Non-pigmented ciliary epithelial cell (primary cell): Measurements from ENCODE around the gene RERG.

Experiments
- DNase-seq: peaks from one replicate; pipeline ENCODE4 v3.0.0-alpha.2; 2010; ENCODE audit warnings: low read depth

Gene RERG

GRCh38 chr12:15186597-15186996, 34.6 kb downstream of the RERG start:
- DNase-seq = no peak

DNA sequence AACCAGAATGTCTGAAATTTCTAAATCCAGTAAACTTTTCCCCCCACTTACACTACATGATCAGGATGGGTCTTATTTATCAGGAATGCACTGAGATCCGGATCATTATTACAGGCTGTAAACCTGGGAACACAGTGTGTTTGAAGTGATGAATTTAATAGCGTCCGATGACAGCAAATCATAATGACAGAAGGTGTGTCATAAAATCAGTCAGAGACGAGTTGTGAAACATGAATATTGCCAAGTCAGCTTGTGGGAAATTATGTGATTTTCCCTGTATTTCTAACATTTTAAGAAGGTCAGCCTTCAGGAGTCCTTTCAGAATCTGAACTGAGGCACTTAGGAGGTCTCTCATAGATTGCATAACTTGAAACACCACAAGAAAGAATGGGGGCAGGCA, 36.7 kb downstream of the RERG start:
- no peak for DNase-seq

GRCh38 chr12:15183821-15184220, 37.4 kb downstream of the RERG start:
- no peak for DNase-seq

DNA sequence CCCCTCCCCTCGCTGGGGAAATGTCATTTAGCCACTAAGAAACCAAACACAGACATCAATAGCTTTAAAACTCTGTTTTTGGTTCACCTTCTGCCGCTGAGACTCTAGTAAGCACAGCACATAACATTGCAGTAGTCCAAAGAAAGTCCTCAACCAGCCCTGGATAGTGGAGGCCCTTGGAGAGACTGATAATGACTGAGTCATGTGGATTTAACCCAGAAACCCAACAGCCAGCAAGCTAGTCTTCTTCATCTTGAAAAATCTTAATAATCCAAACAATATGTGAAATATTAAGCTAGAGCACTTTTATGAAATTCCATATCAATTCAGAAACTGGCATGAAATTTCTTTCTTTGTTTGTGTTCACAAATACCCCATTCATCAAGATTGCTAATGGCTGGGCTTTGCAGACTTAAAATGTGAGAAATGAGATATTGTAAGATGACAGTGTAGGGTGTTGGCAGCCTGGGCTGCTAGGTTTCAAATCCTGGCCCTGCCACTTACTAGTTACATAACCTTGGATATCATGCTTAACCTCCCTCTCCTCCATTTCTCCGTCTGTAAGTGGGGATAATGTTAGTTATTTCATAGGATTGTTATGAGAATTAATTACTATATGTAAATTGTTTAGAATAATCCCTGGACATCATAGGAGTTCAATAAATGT, 40.1 kb downstream of the RERG start:
- no peak for DNase-seq

DNA sequence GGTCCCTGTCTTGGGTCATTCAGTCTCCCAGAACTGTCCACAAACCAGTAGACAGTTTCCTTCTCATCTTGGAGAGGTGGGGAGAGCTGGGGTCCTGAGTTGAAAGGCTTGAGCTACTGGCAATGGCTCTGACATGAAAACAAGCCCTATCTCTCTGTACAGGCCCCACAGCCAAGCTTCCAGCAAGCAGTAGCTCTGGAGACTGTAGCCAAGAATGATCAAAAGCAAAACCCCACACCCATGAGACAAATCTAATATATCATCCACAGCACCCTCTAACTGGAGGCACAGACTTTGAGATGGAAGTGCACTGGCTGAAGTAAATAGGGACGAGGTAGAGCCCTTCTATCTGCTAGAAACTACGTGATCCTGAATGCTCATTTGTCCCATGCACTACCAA, 40.9 kb downstream of the RERG start:
- no peak for DNase-seq

- DNase-seq = no peak
These were observed 41.5 kb downstream of the RERG start for GRCh38 chr12:15179672-15180071.

DNA sequence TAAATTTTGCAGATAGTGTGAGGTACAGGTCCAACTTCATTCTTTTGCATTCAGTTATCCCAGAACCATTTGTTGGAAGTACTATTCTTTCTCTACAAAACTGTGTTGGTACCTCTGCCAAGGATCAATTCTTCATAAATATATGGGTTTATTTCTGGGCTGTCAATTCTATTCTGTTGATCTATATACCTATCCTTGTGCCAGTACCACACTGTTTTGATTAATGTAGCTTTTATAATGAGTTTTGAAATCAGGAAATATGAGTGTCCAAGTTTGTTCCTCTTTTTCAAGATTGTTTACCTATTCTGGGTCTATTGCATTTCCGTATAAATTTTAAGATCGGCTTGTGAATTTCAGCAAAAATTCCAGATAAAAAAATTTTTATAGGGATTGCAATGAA, 48.1 kb downstream of the RERG start:
- no peak for DNase-seq

DNA sequence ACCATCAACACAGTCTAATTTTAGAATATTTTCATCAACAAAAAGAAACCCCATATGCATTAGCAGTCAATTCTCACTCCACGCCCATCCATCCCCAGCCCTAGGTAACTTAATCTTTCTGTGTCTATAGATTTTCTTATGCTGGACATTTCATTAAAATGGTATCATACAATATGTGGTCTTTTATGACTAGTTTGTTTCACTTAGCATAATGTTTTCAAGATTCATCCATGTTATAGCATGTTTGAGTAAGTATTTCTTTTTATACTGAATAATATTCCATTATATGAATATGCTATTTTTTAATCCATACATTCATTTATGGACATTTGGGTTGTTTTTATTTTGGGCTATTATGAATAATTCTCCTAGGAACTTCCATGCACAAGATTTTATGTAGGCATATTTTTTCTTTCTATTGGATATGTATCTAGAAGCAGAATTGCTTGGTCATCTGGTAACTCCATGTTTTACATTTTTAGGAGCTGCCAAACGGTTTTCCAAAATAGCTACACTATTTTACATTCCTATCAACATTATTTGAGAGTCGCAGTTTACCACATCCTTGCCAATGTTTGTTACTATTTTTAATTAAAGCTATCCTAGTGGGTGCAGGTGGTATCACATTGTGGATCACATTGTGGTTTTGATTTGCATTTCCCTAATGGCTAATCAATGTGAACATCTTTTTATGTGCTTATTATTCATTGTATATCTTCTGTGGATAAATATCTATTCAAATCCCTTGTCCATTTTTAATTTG, 49.0 kb downstream of the RERG start:
- no peak for DNase-seq

DNA sequence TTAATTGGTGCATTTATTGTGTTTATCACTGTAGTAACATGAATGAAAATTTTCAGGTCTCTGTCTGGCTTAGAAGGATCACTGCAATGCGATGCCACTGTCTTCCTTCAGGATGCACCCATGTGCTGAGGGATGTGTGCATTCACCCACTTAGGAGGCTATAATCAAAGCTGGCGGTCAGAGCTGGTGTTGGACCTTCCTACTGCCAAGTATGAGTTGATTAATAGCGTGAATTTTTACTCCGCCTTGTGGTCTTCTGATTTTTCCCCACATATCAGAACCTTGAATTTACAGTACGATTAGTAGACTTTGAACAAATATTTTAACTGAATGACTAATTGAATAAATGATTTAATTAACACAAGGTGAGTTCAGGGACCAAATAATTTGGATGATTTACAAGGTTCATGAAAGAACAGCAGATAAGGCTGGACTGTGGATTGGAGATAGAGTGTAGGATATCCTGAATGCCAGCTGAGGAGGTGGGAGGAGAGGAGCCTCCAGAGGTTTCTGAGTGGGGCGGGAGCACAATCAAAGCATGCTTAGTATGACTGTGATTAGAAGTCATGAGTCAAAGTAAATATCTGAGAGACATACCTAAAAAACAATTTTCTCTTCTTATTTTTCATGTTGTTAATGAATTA, 50.1 kb downstream of the RERG start:
- no peak for DNase-seq

- DNase-seq = no peak
These were observed 53.1 kb downstream of the RERG start for GRCh38 chr12:15168026-15168678.

GRCh38 chr12:15165012-15165659, 56.1 kb downstream of the RERG start:
- DNase-seq = peak; percentile 19

GRCh38 chr12:15163030-15163976, 57.9 kb downstream of the RERG start:
- DNase-seq = no peak

- DNase-seq = no peak
These were observed 63.1 kb downstream of the RERG start for GRCh38 chr12:15158083-15158482.

GRCh38 chr12:15157269-15157671, 63.9 kb downstream of the RERG start:
- no peak for DNase-seq

- DNase-seq = no peak
These were observed 65.9 kb downstream of the RERG start for GRCh38 chr12:15155271-15155670.

- no peak for DNase-seq
These were observed 67.1 kb downstream of the RERG start for GRCh38 chr12:15154103-15154502.

DNA sequence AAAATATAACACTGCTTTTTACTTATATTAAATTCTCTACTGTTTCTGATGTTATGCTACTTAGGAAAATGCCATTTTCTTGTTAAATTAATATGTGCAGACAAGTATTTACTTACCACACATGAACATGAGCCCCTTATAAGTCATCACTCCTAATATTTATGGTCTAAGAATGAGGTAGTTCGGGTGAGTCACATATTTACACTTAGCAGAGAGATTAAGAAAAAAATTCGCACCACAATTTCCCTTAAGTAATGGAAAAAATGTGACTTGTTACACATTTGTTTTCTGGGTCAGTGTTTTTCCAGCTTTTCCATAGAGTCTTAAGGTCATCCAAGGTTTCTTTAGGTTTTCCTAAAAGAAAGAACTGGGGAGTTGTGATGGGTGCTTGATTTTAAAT, 68.3 kb downstream of the RERG start:
- peak; percentile 77 for DNase-seq

DNA sequence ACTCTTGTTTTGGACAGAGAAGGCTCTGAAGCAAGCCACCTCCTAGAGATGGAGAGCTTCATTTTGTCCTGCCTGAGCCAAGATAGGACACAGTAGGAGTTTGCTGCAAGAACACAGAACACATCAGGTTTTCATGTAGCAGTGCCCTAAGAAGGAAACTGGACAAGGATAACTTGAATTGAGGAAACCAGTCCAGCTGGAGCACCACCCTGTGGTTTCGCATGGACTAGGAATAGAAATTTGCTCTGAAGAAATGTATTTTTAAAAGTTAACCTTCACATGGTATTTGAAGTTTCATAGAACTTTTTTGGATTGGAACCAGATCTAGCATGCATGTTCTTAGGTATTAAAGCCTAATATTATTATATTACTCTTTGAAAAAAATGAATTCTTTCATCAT, 68.8 kb downstream of the RERG start:
- no peak for DNase-seq

GRCh38 chr12:15151161-15152091, 69.8 kb downstream of the RERG start:
- DNase-seq = no peak

DNA sequence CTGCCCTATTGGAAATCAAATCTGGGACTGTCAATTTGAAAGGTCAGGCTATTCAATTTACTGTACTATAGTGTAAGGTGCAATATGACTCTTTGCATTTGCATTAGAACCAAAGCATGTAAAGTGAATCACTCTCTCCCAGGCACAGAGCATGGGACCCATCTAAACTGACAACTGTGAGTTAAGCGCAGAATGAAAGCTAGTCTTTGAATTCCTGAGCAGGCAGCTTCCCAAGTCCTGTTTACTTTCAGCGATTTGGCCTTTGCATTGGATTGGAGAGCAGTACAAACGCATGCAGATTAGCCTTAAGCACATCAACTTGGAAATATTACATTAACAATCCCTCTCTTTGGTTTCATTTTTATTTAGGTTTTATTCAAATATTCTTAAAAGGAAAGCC, 74.6 kb downstream of the RERG start:
- DNase-seq = no peak
